GM23248 (cell line): Measurements from ENCODE around the gene NAA20. TPM values are rescaled to one million over a fixed set of nuclear protein-coding genes. Genes with fewer than 3 reads are reported as not detected.

ENCODE experiments used
- DNase-seq: peaks from one replicate; pipeline ENCODE4 v3.0.0-alpha.2; 2015
- H2AFZ ChIP-seq: fragments of 200-600 bp; sonication (generic); 2 replicates; pipeline ENCODE4 v1.6.1; 2016; ENCODE audit warnings: antibody characterized with exemption
- H3F3A ChIP-seq: fragments of 200-600 bp; sonication (generic); 2 replicates; pipeline ENCODE4 v1.6.1; 2016; ENCODE audit warnings: mild to moderate bottlenecking, antibody characterized with exemption, mixed run types; ENCODE audit not compliant: insufficient read depth
- H3K27ac ChIP-seq: fragments of 200-600 bp; sonication (generic); 2 replicates; pipeline ENCODE4 v1.5.1; 2016; ENCODE audit warnings: mild to moderate bottlenecking
- H3K27me3 ChIP-seq: fragments of 200-600 bp; sonication (generic); replicated peaks from 2 replicates; pipeline ENCODE4 v1.6.1; 2016; ENCODE audit warnings: mild to moderate bottlenecking; ENCODE audit not compliant: insufficient read depth
- H3K36me3 ChIP-seq: fragments of 200-600 bp; sonication (generic); 2 replicates; pipeline ENCODE4 v1.6.1; 2016; ENCODE audit warnings: low read depth, mild to moderate bottlenecking
- H3K4me1 ChIP-seq: fragments of 200-600 bp; sonication (generic); 2 replicates; pipeline ENCODE4 v1.6.1; 2016; ENCODE audit warnings: mild to moderate bottlenecking; ENCODE audit not compliant: insufficient read depth
- H3K4me2 ChIP-seq: fragments of 200-600 bp; sonication (generic); one replicate; pipeline ENCODE4 v1.6.1; 2016; ENCODE audit warnings: mild to moderate bottlenecking; ENCODE audit not compliant: unreplicated experiment
- H3K4me3 ChIP-seq: fragments of 200-600 bp; sonication (generic); 2 replicates; pipeline ENCODE4 v1.5.1; 2016; ENCODE audit warnings: mild to moderate bottlenecking
- H3K79me2 ChIP-seq: fragments of 200-600 bp; sonication (generic); 2 replicates; pipeline ENCODE4 v1.6.1; 2016; ENCODE audit warnings: mild to moderate bottlenecking; ENCODE audit not compliant: insufficient read depth
- H3K9ac ChIP-seq: fragments of 200-600 bp; sonication (generic); 2 replicates; pipeline ENCODE4 v1.6.1; 2016; ENCODE audit warnings: mild to moderate bottlenecking
- H3K9me2 ChIP-seq: fragments of 200-600 bp; sonication (generic); 2 replicates; pipeline ENCODE4 v1.6.1; 2016; ENCODE audit warnings: mixed run types, mild to moderate bottlenecking, moderate library complexity; ENCODE audit not compliant: insufficient read depth
- H3K9me3 ChIP-seq: fragments of 200-600 bp; sonication (generic); one replicate; pipeline ENCODE4 v1.6.1; 2017; ENCODE audit warnings: low read depth
- H4K20me1 ChIP-seq: fragments of 200-600 bp; sonication (generic); 2 replicates; pipeline ENCODE4 v1.6.0; 2016; ENCODE audit not compliant: insufficient read depth
- EZH2 ChIP-seq: fragments of 200-600 bp; sonication (generic); IDR thresholded peaks from 2 replicates; pipeline ENCODE4 v1.6.1; 2018; ENCODE audit warnings: antibody characterized with exemption, mild to moderate bottlenecking; ENCODE audit not compliant: insufficient read depth, poor library complexity, severe bottlenecking
- EZH2phosphoT487 ChIP-seq: fragments of 200-600 bp; sonication (generic); IDR thresholded peaks from 2 replicates; pipeline ENCODE4 v1.6.1; 2018; ENCODE audit warnings: antibody characterized with exemption, moderate library complexity, mild to moderate bottlenecking, low read depth; ENCODE audit not compliant: insufficient read depth
- WGBS, 2 experiments: methylation state at CpG; one replicate each; pipeline ENCODE4 v1.1.6; 2015 to 2017; ENCODE audit warnings: low lambda C conversion rate in 2 of 2, low coverage in 1 of 2; ENCODE audit errors: missing lambda C conversion rate in 2 of 2; 5-methylcytosine and 5-hydroxymethylcytosine counted together
- in situ Hi-C: fragments of 300-500 bp; cut with MboI; formaldehyde crosslinking; loops from 2 replicates; pipeline ENCODE4 v1.15.0; 2020
- polyA plus RNA-seq: library from polyadenylated mRNA; unstranded; fragments of >200 nt; fragmentation: Nextera tagmentation; extraction: Ambion mirVana; gene quantifications from 2 replicates; pipeline ENCODE4 v1.2.1, GENCODE V29; 2016
- total RNA-seq: library from RNA; depleted of rRNA; stranded (reverse); fragments of >200 nt; shearing (Covaris generic); gene quantifications from 2 replicates; pipeline ENCODE4 v1.2.3, GENCODE V29; 2014

NAA20 gene
- total and polyA plus RNA-seq, 2 experiments from 2014 or later: 66.4 to 163 TPM

GRCh38 chr20:19986419-19986818, 30.7 kb upstream of the NAA20 start:
- H3K4me3 ChIP-seq: peak overlapping the region; percentile 20; the same call in 1 of the 2 replicates
- peaks cover 47% of the 10 kb centered on the region for H3K4me1 ChIP-seq
- peaks cover 46% of the 10 kb centered on the region for H3F3A ChIP-seq
- H3K27me3 ChIP-seq: no peaks in the 10 kb centered on the region
- H3K4me2 ChIP-seq: peak overlapping the region; percentile 27
- H3K9ac ChIP-seq: peak overlapping the region; percentile 49
- in situ Hi-C loops: loop anchor here (25.0 kb wide), 1 partner anchor 199 kb away; no protein-coding TSS in a partner anchor
- H3K79me2 ChIP-seq: peaks cover 100% of the 10 kb centered on the region
- H2AFZ ChIP-seq: no peak overlapping the region
- H3K36me3 ChIP-seq: peaks cover 12% of the 10 kb centered on the region; the same call in 1 of the 2 replicates
- WGBS, 2 experiments: 3% methylated on average over 6 of the region's 6 CpGs
- peak; percentile 93 for DNase-seq
- H4K20me1 ChIP-seq: no peaks in the 10 kb centered on the region; the same call in 1 of the 2 replicates
- H3K9me3 ChIP-seq: no peaks in the 10 kb centered on the region
- peak overlapping the region; percentile 69 for H3K27ac ChIP-seq
- TF ChIP-seq EZH2 (no peak), EZH2phosphoT487 (no peak)
- H3K9me2 ChIP-seq: no peaks in the 10 kb centered on the region

- Histone ChIP-seq H3K36me3 (peaks cover 13% of the 10 kb centered on the region; the same call in 1 of the 2 replicates), H3F3A (peaks cover 52% of the 10 kb centered on the region), H3K9me3 (no peaks in the 10 kb centered on the region), H3K9ac (peak overlapping the region; percentile 49; the same call in 1 of the 2 replicates), H3K4me3 (0 out of 2 replicates have a peak overlapping the region, but pooled peaks have one; percentile 20), H3K79me2 (peaks cover 100% of the 10 kb centered on the region), H4K20me1 (no peaks in the 10 kb centered on the region; the same call in 1 of the 2 replicates), H3K4me1 (peaks cover 51% of the 10 kb centered on the region), H3K27ac (peak overlapping the region; percentile 69), H3K4me2 (no peak overlapping the region), H3K9me2 (no peaks in the 10 kb centered on the region), H2AFZ (no peak overlapping the region), H3K27me3 (no peaks in the 10 kb centered on the region)
- DNase-seq: no peak
- 85% methylated on average over 4 of the region's 4 CpGs for WGBS, 2 experiments
- no peak for TF ChIP-seq EZH2phosphoT487
- no peak for TF ChIP-seq EZH2
- in situ Hi-C loops: loop anchor here (25.0 kb wide), 1 partner anchor 200 kb away; no protein-coding TSS in a partner anchor
Measured at GRCh38 chr20:19987046-19987445, 30.1 kb upstream of the NAA20 start.

GRCh38 chr20:19990850-19991249, 26.3 kb upstream of the NAA20 start:
- Histone ChIP-seq H3K27ac (no peak overlapping the region), H2AFZ (no peak overlapping the region), H3K4me2 (peak overlapping the region; percentile 88), H3K4me3 (no peak overlapping the region), H3K9me2 (no peaks in the 10 kb centered on the region), H3K9ac (no peak overlapping the region), H3K4me1 (peaks cover 68% of the 10 kb centered on the region), H3K9me3 (no peaks in the 10 kb centered on the region), H3K79me2 (peaks cover 86% of the 10 kb centered on the region), H4K20me1 (no peaks in the 10 kb centered on the region), H3K27me3 (no peaks in the 10 kb centered on the region), H3K36me3 (peaks cover 13% of the 10 kb centered on the region; the same call in 1 of the 2 replicates), H3F3A (peaks cover 66% of the 10 kb centered on the region)
- DNase-seq: no peak
- WGBS, 2 experiments: 97 to 98% methylated on average over 5 of the region's 5 CpGs
- in situ Hi-C loops: loop anchor here (25.0 kb wide), 1 partner anchor 204 kb away; no protein-coding TSS in a partner anchor
- no peak for TF ChIP-seq EZH2
- no peak for TF ChIP-seq EZH2phosphoT487

- H3K27me3 ChIP-seq: no peaks in the 10 kb centered on the region
- DNase-seq: no peak
- H3K4me2 ChIP-seq: peak overlapping the region; percentile 88
- H4K20me1 ChIP-seq: no peaks in the 10 kb centered on the region
- H3K4me3 ChIP-seq: peak overlapping the region; percentile 63; the same call in 1 of the 2 replicates
- H3F3A ChIP-seq: peaks cover 62% of the 10 kb centered on the region
- TF ChIP-seq EZH2phosphoT487 (no peak), EZH2 (no peak)
- H3K79me2 ChIP-seq: peaks cover 86% of the 10 kb centered on the region
- WGBS, 2 experiments: 37 to 51% methylated on average over 1 of the region's 1 CpG
- in situ Hi-C loops: loop anchor here (25.0 kb wide), 1 partner anchor 204 kb away; no protein-coding TSS in a partner anchor
- H3K9me2 ChIP-seq: no peaks in the 10 kb centered on the region
- peak overlapping the region; percentile 87 for H3K27ac ChIP-seq
- no peak overlapping the region for H2AFZ ChIP-seq
- H3K9me3 ChIP-seq: no peaks in the 10 kb centered on the region
- H3K9ac ChIP-seq: 0 out of 2 replicates have a peak overlapping the region, but pooled peaks have one; percentile 66
- H3K4me1 ChIP-seq: peaks cover 63% of the 10 kb centered on the region
- H3K36me3 ChIP-seq: peaks cover 13% of the 10 kb centered on the region; the same call in 1 of the 2 replicates
Measured at GRCh38 chr20:19991308-19991707, 25.9 kb upstream of the NAA20 start.
